Transverse colon (tissue), 4 donors: ENCODE data around the gene TMEM132D.

Source experiments
- POLR2A ChIP-seq: fragments of 450-650 bp; IDR thresholded peaks from one replicate; pipeline ENCODE4 v1.6.1; 2016; ENCODE audit warnings: antibody characterized with exemption, mild to moderate bottlenecking, moderate library complexity
- POLR2AphosphoS5 ChIP-seq, 3 donors: sonication (generic); formaldehyde crosslinking; IDR thresholded peaks; one replicate each; pipeline ENCODE4 v1.6.1; 2016; ENCODE audit warnings: antibody characterized with exemption in 3 of 3
- TF ChIP-seq, protein P1 (sequence below), 5 experiments: fragments of 200-600 bp in 3 of 5; fragments of 450-650 bp in 2 of 5; sonication (generic) in 3 of 5; IDR thresholded peaks; 1 replicate in 2 of 5; 2 replicates in 3 of 5; pipeline ENCODE4 v1.5.1; 2016 to 2017; ENCODE audit warnings: antibody characterized with exemption in 5 of 5, inconsistent platforms in 3 of 5, mild to moderate bottlenecking in 2 of 5, moderate library complexity in 1 of 5

- no peak for TF ChIP-seq POLR2A
- TF ChIP-seq POLR2AphosphoS5 (IDR thresholded peaks at IDR 0.05), result no peak
- TF ChIP-seq, protein P1, sequence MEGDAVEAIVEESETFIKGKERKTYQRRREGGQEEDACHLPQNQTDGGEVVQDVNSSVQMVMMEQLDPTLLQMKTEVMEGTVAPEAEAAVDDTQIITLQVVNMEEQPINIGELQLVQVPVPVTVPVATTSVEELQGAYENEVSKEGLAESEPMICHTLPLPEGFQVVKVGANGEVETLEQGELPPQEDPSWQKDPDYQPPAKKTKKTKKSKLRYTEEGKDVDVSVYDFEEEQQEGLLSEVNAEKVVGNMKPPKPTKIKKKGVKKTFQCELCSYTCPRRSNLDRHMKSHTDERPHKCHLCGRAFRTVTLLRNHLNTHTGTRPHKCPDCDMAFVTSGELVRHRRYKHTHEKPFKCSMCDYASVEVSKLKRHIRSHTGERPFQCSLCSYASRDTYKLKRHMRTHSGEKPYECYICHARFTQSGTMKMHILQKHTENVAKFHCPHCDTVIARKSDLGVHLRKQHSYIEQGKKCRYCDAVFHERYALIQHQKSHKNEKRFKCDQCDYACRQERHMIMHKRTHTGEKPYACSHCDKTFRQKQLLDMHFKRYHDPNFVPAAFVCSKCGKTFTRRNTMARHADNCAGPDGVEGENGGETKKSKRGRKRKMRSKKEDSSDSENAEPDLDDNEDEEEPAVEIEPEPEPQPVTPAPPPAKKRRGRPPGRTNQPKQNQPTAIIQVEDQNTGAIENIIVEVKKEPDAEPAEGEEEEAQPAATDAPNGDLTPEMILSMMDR (IDR thresholded peaks at IDR 0.05), result no peak
Observed at GRCh38 chr12:129854591-129854990, 49.2 kb downstream of the TMEM132D start.
